ENCODE data around the gene GZMM.

GZMM gene

DNA sequence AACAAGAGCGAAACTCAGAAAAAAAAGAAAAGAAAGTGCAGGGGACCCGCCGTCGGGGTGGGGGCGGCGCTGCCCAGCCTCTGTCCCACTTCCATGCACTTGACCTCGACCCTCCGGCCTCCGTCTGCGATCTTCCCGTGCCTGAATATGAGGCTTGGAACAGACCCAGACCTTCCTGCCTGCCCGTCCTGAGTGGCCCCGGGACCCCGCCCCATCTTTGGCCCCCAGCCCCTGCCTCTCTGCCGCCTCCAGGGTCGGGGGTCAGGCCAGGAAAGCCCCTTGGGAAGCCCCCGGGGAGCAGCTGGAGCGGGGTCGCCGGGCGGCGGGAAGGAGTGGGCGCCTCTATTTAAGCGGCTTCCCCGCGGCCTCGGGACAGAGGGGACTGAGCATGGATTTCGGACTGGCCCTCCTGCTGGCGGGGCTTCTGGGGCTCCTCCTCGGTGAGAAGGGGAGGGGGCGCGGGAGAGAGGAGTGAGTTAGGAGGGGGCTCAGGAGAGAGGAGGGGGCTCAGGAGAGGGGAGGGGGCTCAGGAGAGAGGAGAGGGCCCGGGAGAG, 47.7 kb upstream of the GZMM start, which contains the start of gene MADCAM1:
Gene MADCAM1, plus strand, starts transcription at position 375 of the 554 bp plus-strand sequence. Its CDS starts 14 bp downstream, at position 389.
- H3K4me1 ChIP-seq (ENCODE audit: control insufficient read depth in 1 of 2, insufficient read depth in 2 of 2, low read length in 2 of 2): peaks cover 0 to 2% of the 10 kb centered on the region in 2 experiments
- no peak within 1 kb of the TSS for H4K8ac ChIP-seq (ENCODE audit: low read depth, low read length)
- no peaks in the 10 kb centered on the region for H3K79me2 ChIP-seq (ENCODE audit: control insufficient read depth, insufficient read depth, low read length, poor library complexity)
- no peak for DNase-seq
- no peak within 1 kb of the TSS for H2BK12ac ChIP-seq (ENCODE audit: low read length)
- no peak within 1 kb of the TSS for H3K27ac ChIP-seq (ENCODE audit: low read depth, low read length)
- H3K23ac ChIP-seq (ENCODE audit: low read length): no peak within 1 kb of the TSS
- H3K9me3 ChIP-seq (ENCODE audit: insufficient read depth, low read depth, low read length): peaks cover 23% of the 10 kb centered on the region
- H3K4ac ChIP-seq (ENCODE audit: low read depth, low read length): no peak within 1 kb of the TSS
- no peak within 1 kb of the TSS for H2AK5ac ChIP-seq (ENCODE audit: low read length)
- peaks cover 30% of the 10 kb centered on the region for H3K27me3 ChIP-seq (ENCODE audit: insufficient read depth, low read length)
- H4K91ac ChIP-seq (ENCODE audit: low read depth, low read length): no peak within 1 kb of the TSS
- no peak within 1 kb of the TSS for H3K18ac ChIP-seq (ENCODE audit: low read length)
- H3K9ac ChIP-seq (ENCODE audit: low read length): no peak within 1 kb of the TSS
- H3K4me3 ChIP-seq (ENCODE audit: low read depth, low read length): no peak within 1 kb of the TSS
- H3K79me1 ChIP-seq (ENCODE audit: low read length): no peaks in the 10 kb centered on the region
- no peaks in the 10 kb centered on the region for H3K36me3 ChIP-seq (ENCODE audit: control insufficient read depth in 1 of 2, insufficient read depth in 2 of 2, low read length in 2 of 2)
- H3K4me2 ChIP-seq (ENCODE audit: low read length): no peak within 1 kb of the TSS
- H3K14ac ChIP-seq (ENCODE audit: low read length): no peak within 1 kb of the TSS
- WGBS (ENCODE audit: extremely low coverage, insufficient coverage, insufficient read length): no CpG with 5 or more reads among the region's 33 CpGs
- no peak within 1 kb of the TSS for H4K12ac ChIP-seq (ENCODE audit: low read depth, low read length)
- no peak within 1 kb of the TSS for H2AFZ ChIP-seq (ENCODE audit: insufficient read depth, low read length, poor library complexity)
- no peak within 1 kb of the TSS for H2BK120ac ChIP-seq (ENCODE audit: insufficient read depth, low read length, poor library complexity)
- no peak within 1 kb of the TSS for H2BK5ac ChIP-seq (ENCODE audit: low read depth, low read length, poor library complexity)

- Histone ChIP-seq H3K4me2 (ENCODE audit: low read length) (no peak overlapping the region), H2BK120ac (ENCODE audit: insufficient read depth, low read length, poor library complexity) (no peak overlapping the region), H4K8ac (ENCODE audit: low read depth, low read length) (no peak overlapping the region), H3K79me1 (ENCODE audit: low read length) (no peaks in the 10 kb centered on the region), H2AFZ (ENCODE audit: insufficient read depth, low read length, poor library complexity) (no peak overlapping the region), H2BK12ac (ENCODE audit: low read length) (no peak overlapping the region), H2AK5ac (ENCODE audit: low read length) (no peak overlapping the region), H2BK5ac (ENCODE audit: low read depth, low read length, poor library complexity) (no peak overlapping the region), H3K9ac (ENCODE audit: low read length) (no peak overlapping the region), H3K23ac (ENCODE audit: low read length) (no peak overlapping the region), H3K18ac (ENCODE audit: low read length) (no peak overlapping the region), H3K4me1 (ENCODE audit: control insufficient read depth in 1 of 2, insufficient read depth in 2 of 2, low read length in 2 of 2) (peaks cover 0 to 2% of the 10 kb centered on the region in 2 experiments), H3K4ac (ENCODE audit: low read depth, low read length) (no peak overlapping the region), H3K27me3 (ENCODE audit: insufficient read depth, low read length) (peaks cover 30% of the 10 kb centered on the region), H3K9me3 (ENCODE audit: insufficient read depth, low read depth, low read length) (peaks cover 23% of the 10 kb centered on the region), H3K36me3 (ENCODE audit: control insufficient read depth in 1 of 2, insufficient read depth in 2 of 2, low read length in 2 of 2) (no peaks in the 10 kb centered on the region), H4K12ac (ENCODE audit: low read depth, low read length) (no peak overlapping the region), H3K79me2 (ENCODE audit: control insufficient read depth, insufficient read depth, low read length, poor library complexity) (no peaks in the 10 kb centered on the region), H3K27ac (ENCODE audit: low read depth, low read length) (no peak overlapping the region), H4K91ac (ENCODE audit: low read depth, low read length) (no peak overlapping the region), H3K4me3 (ENCODE audit: low read depth, low read length) (no peak overlapping the region), H3K14ac (ENCODE audit: low read length) (no peak overlapping the region)
- DNase-seq: no peak
- no CpG with 5 or more reads among the region's 18 CpGs for WGBS (ENCODE audit: extremely low coverage, insufficient coverage, insufficient read length)
Measured at GRCh38 chr19:496986-497385, 46.9 kb upstream of the GZMM start.

- Histone ChIP-seq H4K12ac (ENCODE audit: low read depth, low read length) (no peak overlapping the region), H3K23ac (ENCODE audit: low read length) (no peak overlapping the region), H3K27ac (ENCODE audit: low read depth, low read length) (no peak overlapping the region), H2BK12ac (ENCODE audit: low read length) (no peak overlapping the region), H2BK120ac (ENCODE audit: insufficient read depth, low read length, poor library complexity) (no peak overlapping the region), H2AFZ (ENCODE audit: insufficient read depth, low read length, poor library complexity) (no peak overlapping the region), H3K79me2 (ENCODE audit: control insufficient read depth, insufficient read depth, low read length, poor library complexity) (no peaks in the 10 kb centered on the region), H2BK5ac (ENCODE audit: low read depth, low read length, poor library complexity) (no peak overlapping the region), H3K4me3 (ENCODE audit: low read depth, low read length) (no peak overlapping the region), H3K9ac (ENCODE audit: low read length) (no peak overlapping the region), H3K4ac (ENCODE audit: low read depth, low read length) (no peak overlapping the region), H3K36me3 (ENCODE audit: control insufficient read depth in 1 of 2, insufficient read depth in 2 of 2, low read length in 2 of 2) (no peaks in the 10 kb centered on the region), H3K27me3 (ENCODE audit: insufficient read depth, low read length) (peaks cover 30% of the 10 kb centered on the region), H3K18ac (ENCODE audit: low read length) (no peak overlapping the region), H3K14ac (ENCODE audit: low read length) (no peak overlapping the region), H4K91ac (ENCODE audit: low read depth, low read length) (no peak overlapping the region), H3K9me3 (ENCODE audit: insufficient read depth, low read depth, low read length) (peaks cover 22% of the 10 kb centered on the region), H2AK5ac (ENCODE audit: low read length) (no peak overlapping the region), H3K79me1 (ENCODE audit: low read length) (no peaks in the 10 kb centered on the region), H4K8ac (ENCODE audit: low read depth, low read length) (no peak overlapping the region), H3K4me2 (ENCODE audit: low read length) (no peak overlapping the region), H3K4me1 (ENCODE audit: control insufficient read depth in 1 of 2, insufficient read depth in 2 of 2, low read length in 2 of 2) (peaks cover 0 to 2% of the 10 kb centered on the region in 2 experiments)
- DNase-seq: no peak
- no CpG with 5 or more reads among the region's 36 CpGs for WGBS (ENCODE audit: extremely low coverage, insufficient coverage, insufficient read length)
Measured at GRCh38 chr19:497491-497868, 46.4 kb upstream of the GZMM start.

GRCh38 chr19:497869-498510, 45.9 kb upstream of the GZMM start:
- Histone ChIP-seq H4K91ac (ENCODE audit: low read depth, low read length) (no peak overlapping the region), H3K4ac (ENCODE audit: low read depth, low read length) (no peak overlapping the region), H2BK12ac (ENCODE audit: low read length) (no peak overlapping the region), H3K79me2 (ENCODE audit: control insufficient read depth, insufficient read depth, low read length, poor library complexity) (no peaks in the 10 kb centered on the region), H3K9me3 (ENCODE audit: insufficient read depth, low read depth, low read length) (peaks cover 20% of the 10 kb centered on the region), H2BK120ac (ENCODE audit: insufficient read depth, low read length, poor library complexity) (no peak overlapping the region), H3K27ac (ENCODE audit: low read depth, low read length) (no peak overlapping the region), H2AK5ac (ENCODE audit: low read length) (no peak overlapping the region), H3K18ac (ENCODE audit: low read length) (no peak overlapping the region), H4K8ac (ENCODE audit: low read depth, low read length) (no peak overlapping the region), H3K79me1 (ENCODE audit: low read length) (no peaks in the 10 kb centered on the region), H3K36me3 (ENCODE audit: control insufficient read depth in 1 of 2, insufficient read depth in 2 of 2, low read length in 2 of 2) (no peaks in the 10 kb centered on the region), H2AFZ (ENCODE audit: insufficient read depth, low read length, poor library complexity) (no peak overlapping the region), H3K4me2 (ENCODE audit: low read length) (no peak overlapping the region), H3K4me3 (ENCODE audit: low read depth, low read length) (no peak overlapping the region), H2BK5ac (ENCODE audit: low read depth, low read length, poor library complexity) (no peak overlapping the region), H3K9ac (ENCODE audit: low read length) (no peak overlapping the region), H3K27me3 (ENCODE audit: insufficient read depth, low read length) (peaks cover 30% of the 10 kb centered on the region), H3K14ac (ENCODE audit: low read length) (no peak overlapping the region), H4K12ac (ENCODE audit: low read depth, low read length) (no peak overlapping the region), H3K23ac (ENCODE audit: low read length) (no peak overlapping the region), H3K4me1 (ENCODE audit: control insufficient read depth in 1 of 2, insufficient read depth in 2 of 2, low read length in 2 of 2) (peaks cover 0 to 2% of the 10 kb centered on the region in 2 experiments)
- DNase-seq: no peak
- no CpG with 5 or more reads among the region's 50 CpGs for WGBS (ENCODE audit: extremely low coverage, insufficient coverage, insufficient read length)

Measured in trophoblast cell (in vitro differentiated cells and primary cell).